GM12875 (cell line): ENCODE measurements around the gene OR2AT4.

Source experiments
- H3K4me3 ChIP-seq: one replicate; pipeline ENCODE4 v1.5.1; 2011; ENCODE audit warnings: low read depth, low read length, control low read depth
- TF ChIP-seq, protein P1 (sequence below): IDR thresholded peaks from 2 replicates; pipeline ENCODE4 v1.5.1; 2011; ENCODE audit warnings: low read depth, mild to moderate bottlenecking, control low read depth, inconsistent platforms, low read length, moderate library complexity, borderline replicate concordance; ENCODE audit not compliant: insufficient read depth

OR2AT4 gene

DNA sequence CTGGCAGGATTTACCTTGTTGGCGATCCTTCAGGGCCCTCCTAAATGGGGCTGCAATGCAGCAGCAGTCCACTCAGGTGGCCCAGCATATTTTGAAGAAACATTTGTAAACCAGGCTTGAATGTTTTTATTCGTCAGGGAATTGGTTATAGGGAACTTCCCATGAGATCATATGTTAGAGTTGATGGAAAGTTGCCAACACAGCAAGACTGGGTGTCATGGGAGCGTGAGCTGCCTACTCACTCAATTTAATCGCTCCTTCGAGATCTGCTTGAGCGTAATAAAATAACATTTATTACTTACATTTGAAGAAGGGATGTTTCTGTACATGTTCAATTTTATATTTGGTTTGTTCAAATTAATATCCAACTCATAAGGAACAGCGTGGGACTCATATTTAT, 19.4 kb downstream of the OR2AT4 start:
- H3K4me3 ChIP-seq = no peak overlapping the region
- TF ChIP-seq, protein P1, sequence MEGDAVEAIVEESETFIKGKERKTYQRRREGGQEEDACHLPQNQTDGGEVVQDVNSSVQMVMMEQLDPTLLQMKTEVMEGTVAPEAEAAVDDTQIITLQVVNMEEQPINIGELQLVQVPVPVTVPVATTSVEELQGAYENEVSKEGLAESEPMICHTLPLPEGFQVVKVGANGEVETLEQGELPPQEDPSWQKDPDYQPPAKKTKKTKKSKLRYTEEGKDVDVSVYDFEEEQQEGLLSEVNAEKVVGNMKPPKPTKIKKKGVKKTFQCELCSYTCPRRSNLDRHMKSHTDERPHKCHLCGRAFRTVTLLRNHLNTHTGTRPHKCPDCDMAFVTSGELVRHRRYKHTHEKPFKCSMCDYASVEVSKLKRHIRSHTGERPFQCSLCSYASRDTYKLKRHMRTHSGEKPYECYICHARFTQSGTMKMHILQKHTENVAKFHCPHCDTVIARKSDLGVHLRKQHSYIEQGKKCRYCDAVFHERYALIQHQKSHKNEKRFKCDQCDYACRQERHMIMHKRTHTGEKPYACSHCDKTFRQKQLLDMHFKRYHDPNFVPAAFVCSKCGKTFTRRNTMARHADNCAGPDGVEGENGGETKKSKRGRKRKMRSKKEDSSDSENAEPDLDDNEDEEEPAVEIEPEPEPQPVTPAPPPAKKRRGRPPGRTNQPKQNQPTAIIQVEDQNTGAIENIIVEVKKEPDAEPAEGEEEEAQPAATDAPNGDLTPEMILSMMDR = no peak

DNA sequence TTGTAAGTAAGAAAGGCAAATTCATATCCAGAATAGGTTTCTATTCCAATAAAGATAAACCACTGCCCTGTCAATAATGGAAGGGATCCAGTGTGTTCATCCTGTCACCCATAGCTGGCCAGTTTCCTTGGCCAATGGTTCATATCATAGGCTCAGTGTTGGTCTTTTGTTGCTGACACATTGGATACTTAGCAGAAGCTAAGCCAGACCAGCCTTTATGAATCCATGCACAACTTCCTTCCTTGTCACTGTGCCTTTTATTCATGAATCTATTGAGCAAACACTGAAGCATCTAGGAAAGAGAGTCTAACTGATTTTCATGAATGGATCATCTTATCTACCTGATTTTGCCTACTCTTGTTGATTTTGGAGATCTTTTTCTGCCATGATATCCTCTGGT, 20.0 kb downstream of the OR2AT4 start:
- TF ChIP-seq, protein P1 = no peak
- H3K4me3 ChIP-seq = no peak overlapping the region

DNA sequence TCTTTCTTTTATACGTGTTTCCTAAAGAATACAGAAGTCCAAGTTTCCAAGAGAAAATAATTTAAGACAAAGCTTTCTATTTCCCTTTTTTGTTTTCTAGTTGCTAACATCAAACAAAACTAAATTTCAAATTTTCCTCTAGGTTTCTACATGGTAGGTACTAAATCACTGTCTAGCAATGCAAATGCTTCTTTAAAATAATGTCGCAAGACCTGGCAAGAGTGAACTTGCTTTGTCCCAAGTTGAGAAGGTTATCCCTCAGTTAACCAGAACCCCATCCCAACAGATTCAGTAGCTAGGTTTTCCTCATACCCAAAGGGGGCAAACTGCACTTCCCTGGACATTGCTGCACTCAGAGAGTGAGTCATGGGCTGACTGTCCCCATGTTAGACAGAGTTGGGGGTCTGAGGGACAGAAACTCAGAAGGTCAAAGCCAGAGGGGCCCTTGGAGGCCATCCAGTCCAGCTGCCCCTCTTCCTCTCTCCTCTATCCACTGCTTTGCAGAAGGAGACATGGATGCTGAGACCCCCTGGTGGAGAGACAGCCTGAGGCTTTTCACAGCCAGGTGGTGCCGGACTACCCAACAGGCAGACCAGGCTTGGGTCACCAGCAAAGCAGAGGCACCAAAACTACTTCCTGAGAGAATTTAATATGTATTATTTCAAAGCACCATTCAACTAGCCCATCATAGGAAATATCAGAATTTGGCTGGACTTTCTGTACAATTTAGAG, 23.1 kb downstream of the OR2AT4 start:
- no peak overlapping the region for H3K4me3 ChIP-seq
- TF ChIP-seq, protein P1 = no peak

DNA sequence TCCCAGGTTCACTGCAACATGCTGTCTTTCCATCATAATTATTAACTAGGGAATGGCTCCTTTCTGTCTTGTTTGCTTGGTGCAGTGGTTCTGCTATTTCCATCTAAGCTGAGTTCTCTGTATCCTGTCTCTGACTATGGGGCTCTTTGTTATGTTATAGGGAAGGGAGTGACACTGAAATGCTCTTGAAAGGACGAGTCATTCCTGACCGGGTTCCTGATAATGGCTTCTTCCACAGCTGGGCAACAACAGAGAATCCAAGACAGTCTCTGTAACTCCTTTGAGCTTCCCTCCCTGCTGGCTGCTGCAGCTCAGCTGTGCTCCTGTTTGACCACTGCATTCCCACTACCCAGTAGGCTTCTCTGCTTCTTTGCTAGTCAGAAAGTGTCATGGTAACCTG, 24.1 kb downstream of the OR2AT4 start:
- TF ChIP-seq, protein P1 = no peak
- H3K4me3 ChIP-seq = no peak overlapping the region

DNA sequence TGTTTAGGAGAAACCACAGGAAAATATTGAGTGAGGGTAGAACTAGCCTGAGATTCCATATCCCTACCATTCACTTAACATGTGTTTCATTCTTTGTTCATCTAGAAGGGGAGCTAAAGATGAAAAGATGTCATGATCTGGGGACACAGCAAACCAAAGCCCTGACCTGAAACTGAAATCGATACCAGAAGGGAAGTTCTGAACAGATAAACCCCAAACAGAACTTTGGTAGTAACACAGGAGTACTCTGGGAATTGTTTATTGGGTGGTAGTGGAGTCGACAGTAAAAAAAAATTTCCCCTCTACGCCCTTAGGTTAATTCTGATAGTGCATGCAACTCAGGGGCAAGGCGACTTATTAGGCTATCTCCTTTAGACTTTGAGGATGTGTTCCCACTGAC, 27.2 kb downstream of the OR2AT4 start:
- TF ChIP-seq, protein P1 = no peak

DNA sequence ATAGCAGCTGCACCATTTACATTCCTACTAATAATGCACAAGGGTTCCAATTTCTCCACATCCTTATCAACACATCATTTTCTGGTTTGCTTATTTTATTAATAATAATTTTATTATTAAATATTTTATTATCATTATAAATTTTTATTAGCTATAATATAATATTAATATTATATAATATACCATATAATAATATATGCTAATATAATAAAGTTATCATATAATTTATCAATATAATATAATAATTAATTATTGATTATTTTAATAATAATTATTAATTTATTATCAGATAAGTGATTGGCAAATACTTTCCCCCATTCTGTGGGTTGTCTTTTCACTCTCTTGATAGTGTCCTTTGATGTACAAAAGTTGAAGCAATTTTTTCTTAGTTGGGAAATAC, 27.7 kb downstream of the OR2AT4 start:
- H3K4me3 ChIP-seq = no peak overlapping the region
- TF ChIP-seq, protein P1 = no peak

More for the DNA sequence above, 27.2 kb downstream of the OR2AT4 start:
- no peak overlapping the region for H3K4me3 ChIP-seq

DNA sequence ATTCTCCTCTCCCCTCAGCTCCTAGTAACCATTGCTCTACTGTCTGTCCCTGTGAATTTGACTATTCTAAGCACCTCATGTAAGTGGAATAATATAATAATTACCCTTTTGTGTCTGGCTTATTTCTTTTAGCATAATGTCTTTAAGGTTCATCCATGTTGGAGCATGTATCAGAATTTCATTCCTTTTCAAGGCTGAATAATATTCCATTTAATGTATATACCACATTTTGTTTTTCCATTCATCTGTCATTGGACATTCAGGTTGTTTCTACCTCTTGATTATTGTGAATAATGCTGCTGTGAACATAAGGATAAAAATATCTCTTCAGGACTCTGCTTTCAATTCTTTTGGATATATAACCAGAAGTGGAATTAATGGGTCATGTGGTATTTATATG, 28.1 kb downstream of the OR2AT4 start:
- no peak overlapping the region for H3K4me3 ChIP-seq
- TF ChIP-seq, protein P1 = no peak
